Measurements from ENCODE around the gene TAX1BP1. TPM values are rescaled to one million over a fixed set of nuclear protein-coding genes. Genes with fewer than 3 reads are reported as not detected.
A peak's percentile ranks its signal among the peaks of the same experiment; 100 is the strongest.

TAX1BP1 gene
- total and polyA plus RNA-seq, 2 of the 13 experiments (the other 11 are each of a cell fraction or from before 2014, with no cell fraction given): 95.2 to 98.9 TPM

- peak; percentile 90; the same call in 1 of the 2 replicates for TF ChIP-seq THAP9 (CRISPR knock-in tag; IDR thresholded peaks at IDR 0.05; ENCODE audit: borderline replicate concordance)
Measured at GRCh38 chr7:27739909-27740448, at the start of gene TAX1BP1 (continued).

GRCh38 chr7:27690649-27691048 lies 49.3 kb upstream of the TAX1BP1 start:
- ATAC-seq (no peak), FAIRE-seq (no peak), DNase-seq (ENCODE audit: low spot score) (no peak)
- ChIA-PET POLR2A (no interaction called here), CTCF (ENCODE audit: low intra/inter-chr PET ratio, low total read pairs) (interaction anchor here (1.4 kb wide), 1 partner anchor 84 kb away, joined by 9 read pairs; no protein-coding TSS in a partner anchor)
- Histone ChIP-seq H3K4me2 (ENCODE audit: low read depth, low read length) (no peak overlapping the region), H3K4me3 (replicated peaks in 1 of 3; ENCODE audit: insufficient read depth in 1 of 3, low read depth in 2 of 3, low read length in 3 of 3) (no peak overlapping the region), H2AFZ (ENCODE audit: low read length) (no peak overlapping the region), H4K20me1 (ENCODE audit: insufficient read depth, low read length) (no peaks in the 10 kb centered on the region), H3K9ac (ENCODE audit: insufficient read depth, low read depth, low read length) (no peak overlapping the region), H3K4me1 (ENCODE audit: insufficient read depth, low read length) (peaks cover 30% of the 10 kb centered on the region), H3K27ac (ENCODE audit: extremely low read length, insufficient read depth, low read length) (no peak overlapping the region), H3K79me2 (ENCODE audit: insufficient read depth, low read length) (no peaks in the 10 kb centered on the region), H3K9me3 (ENCODE audit: low read length) (no peaks in the 10 kb centered on the region), H3K27me3 (ENCODE audit: control insufficient read depth in 1 of 2, insufficient read depth in 2 of 2, low read length in 2 of 2) (no peaks in the 10 kb centered on the region), H3K36me3 (replicated peaks in 1 of 2; ENCODE audit: control insufficient read depth in 1 of 2, insufficient read depth in 2 of 2, low read length in 2 of 2) (no peaks in the 10 kb centered on the region)
- intact Hi-C loops (cut with micrococcal nuclease; ENCODE audit: unreplicated experiment) (loop anchor here (5.0 kb wide), 1 partner anchor 332 kb away; no protein-coding TSS in a partner anchor), in situ Hi-C loops (cut with HindIII; ENCODE audit: extremely low pct_ligation_motif_present, low pct_unique_long_range_greater_than_20kb) (no loop called here)
- no TSS peak for BruUV-seq (replicated peaks)
- TF ChIP-seq GTF2F1 (IDR thresholded peaks at IDR 0.05; ENCODE audit: low read length) (no peak), ZNF878 (CRISPR knock-in tag; IDR thresholded peaks at IDR 0.05) (no peak), CREB3 (CRISPR knock-in tag; IDR thresholded peaks at IDR 0.05) (no peak), MAZ (IDR thresholded peaks at IDR 0.05; ENCODE audit: borderline replicate concordance, low read depth, low read length) (no peak), MAZ (CRISPR knock-in tag; IDR thresholded peaks at IDR 0.05; ENCODE audit: low read depth) (no peak), ETV5 (CRISPR knock-in tag; IDR thresholded peaks at IDR 0.05; ENCODE audit: borderline replicate concordance) (no peak), ZNF547 (CRISPR knock-in tag; IDR thresholded peaks at IDR 0.05) (no peak), ZNF577 (CRISPR knock-in tag; IDR thresholded peaks at IDR 0.05; ENCODE audit: borderline replicate concordance, low read depth) (no peak), ZNF749 (CRISPR knock-in tag; IDR thresholded peaks at IDR 0.05; ENCODE audit: borderline replicate concordance) (no peak), TMF1 (CRISPR knock-in tag; IDR thresholded peaks at IDR 0.05; ENCODE audit: low read depth) (no peak), HOXA7 (CRISPR knock-in tag; IDR thresholded peaks at IDR 0.05) (no peak), TBX3 (IDR thresholded peaks at IDR 0.05; ENCODE audit: borderline replicate concordance) (no peak), ZBTB20 (CRISPR knock-in tag; IDR thresholded peaks at IDR 0.05; ENCODE audit: borderline replicate concordance, low read depth) (no peak), PREB (CRISPR knock-in tag; IDR thresholded peaks at IDR 0.05) (no peak), ZNF10 (CRISPR knock-in tag; IDR thresholded peaks at IDR 0.05; ENCODE audit: borderline replicate concordance, low read depth) (no peak)
